NCI-H2227 (cell line): ENCODE measurements around the gene GPR137B.
"Not testable (repeated sequence)": the region's sequence is repeated elsewhere in the genome, so short reads cannot be mapped to it uniquely, and the experiment has no call there.

Experiments used
- DNase-seq: peaks from one replicate; lab custom pipeline; 2025; ENCODE audit not compliant: unreplicated experiment; lab: John Stamatoyannopoulos, UW

GPR137B gene

GRCh38 chr1:236160540-236161127, 18.3 kb downstream of the GPR137B start:
- no peak for DNase-seq

- no peak for DNase-seq
These were observed 18.9 kb downstream of the GPR137B start for GRCh38 chr1:236161230-236161629.

- DNase-seq, result not testable (repeated sequence)
These were observed 19.4 kb downstream of the GPR137B start for GRCh38 chr1:236161755-236162154.

GRCh38 chr1:236163463-236164153, 21.3 kb downstream of the GPR137B start:
- no peak for DNase-seq

GRCh38 chr1:236164273-236164672, 21.9 kb downstream of the GPR137B start:
- DNase-seq, result no peak

- DNase-seq, result no peak
These were observed 23.1 kb downstream of the GPR137B start for GRCh38 chr1:236165238-236165981.

GRCh38 chr1:236166041-236166440, 23.7 kb downstream of the GPR137B start:
- no peak for DNase-seq

- DNase-seq, result no peak
These were observed 24.8 kb downstream of the GPR137B start for GRCh38 chr1:236167154-236167553.

- DNase-seq, result no peak
These were observed 25.2 kb downstream of the GPR137B start for GRCh38 chr1:236167578-236167977.

GRCh38 chr1:236168716-236169429, 26.5 kb downstream of the GPR137B start:
- DNase-seq, result no peak

- DNase-seq, result no peak
These were observed 29.8 kb downstream of the GPR137B start for GRCh38 chr1:236172041-236172579.

GRCh38 chr1:236173174-236173767, 30.9 kb downstream of the GPR137B start:
- DNase-seq, result no peak

GRCh38 chr1:236175642-236176336, 33.5 kb downstream of the GPR137B start:
- DNase-seq, result no peak

- DNase-seq, result no peak
These were observed 34.3 kb downstream of the GPR137B start for GRCh38 chr1:236176337-236177336.

GRCh38 chr1:236179634-236180033, 37.3 kb downstream of the GPR137B start:
- DNase-seq, result no peak

GRCh38 chr1:236181059-236181458, 38.7 kb downstream of the GPR137B start:
- DNase-seq, result no peak

GRCh38 chr1:236185687-236186086, 43.3 kb downstream of the GPR137B start:
- DNase-seq, result no peak

- DNase-seq, result not testable (repeated sequence)
These were observed 44.1 kb downstream of the GPR137B start for GRCh38 chr1:236186471-236186870.

- DNase-seq, result not testable (repeated sequence)
These were observed 45.7 kb downstream of the GPR137B start for GRCh38 chr1:236188084-236188483.
